WTC11 (cell line): Measurements from ENCODE around the gene EPHA6. TPM values are rescaled to one million over a fixed set of nuclear protein-coding genes. Genes with fewer than 3 reads are reported as not detected.

Source experiments
- ATAC-seq: fragments of 200-7000 bp; cut with Tn5 transposase; 2 replicates; pipeline ENCODE4 v1.10.0; 2021; ENCODE audit warnings: mild to moderate bottlenecking, moderate library complexity
- CTCF ChIA-PET: fragments of 300-600 bp; sonication (Branson Sonifier 250); formaldehyde crosslinking; loops from one replicate; lab custom pipeline; 2021; ENCODE audit warnings: antibody characterized with exemption; lab: Charles Lee
- POLR2A ChIA-PET: fragments of 350-600 bp; sonication (Branson Sonifier 250); formaldehyde crosslinking; loops from one replicate; lab custom pipeline; 2021; ENCODE audit warnings: antibody characterized with exemption; lab: Charles Lee
- DNase-seq: peaks from one replicate; pipeline ENCODE4 v3.0.0; 2021; ENCODE audit warnings: low spot score
- H3K27ac Mint-ChIP-seq: 2 replicates; pipeline ENCODE4 v1.8.0; 2021; ENCODE audit warnings: mixed read lengths
- H3K27me3 Mint-ChIP-seq: 2 replicates; pipeline ENCODE4 v1.8.0; 2021; ENCODE audit warnings: low read depth, mild to moderate bottlenecking, moderate library complexity, mixed read lengths
- H3K36me3 Mint-ChIP-seq: 2 replicates; pipeline ENCODE4 v1.8.0; 2021; ENCODE audit warnings: mixed read lengths
- H3K4me1 Mint-ChIP-seq: 2 replicates; pipeline ENCODE4 v1.8.0; 2022; ENCODE audit warnings: mixed read lengths
- H3K4me3 Mint-ChIP-seq: 2 replicates; pipeline ENCODE4 v1.8.0; 2021; ENCODE audit warnings: mild to moderate bottlenecking, moderate library complexity, mixed read lengths
- H3K9me3 Mint-ChIP-seq: 2 replicates; pipeline ENCODE4 v1.8.0; 2021; ENCODE audit warnings: mixed read lengths
- AFF4 ChIP-seq: sonication (generic); formaldehyde crosslinking; IDR thresholded peaks from 2 replicates; pipeline ENCODE4 v1.8.1; 2023; ENCODE audit warnings: mild to moderate bottlenecking, missing genetic modification reagents, borderline replicate concordance
- ATF2 ChIP-seq: sonication (generic); formaldehyde crosslinking; IDR thresholded peaks from 2 replicates; pipeline ENCODE4 v1.8.1; 2022; ENCODE audit warnings: low read depth, missing genetic modification reagents, borderline replicate concordance
- E2F5 ChIP-seq: sonication (generic); formaldehyde crosslinking; IDR thresholded peaks from 2 replicates; pipeline ENCODE4 v1.8.1; 2022; ENCODE audit warnings: mild to moderate bottlenecking, moderate library complexity, missing genetic modification reagents
- JUN ChIP-seq: sonication (generic); formaldehyde crosslinking; IDR thresholded peaks from 2 replicates; pipeline ENCODE4 v1.8.0; 2023; ENCODE audit warnings: mild to moderate bottlenecking, missing genetic modification reagents
- KAT7 ChIP-seq: sonication (generic); formaldehyde crosslinking; IDR thresholded peaks from 2 replicates; pipeline ENCODE4 v1.8.1; 2023; ENCODE audit warnings: missing genetic modification reagents, mild to moderate bottlenecking, borderline replicate concordance
- NFATC4 ChIP-seq: fragments of 250-450 bp; sonication (Bioruptor Pico); IDR thresholded peaks from 2 replicates; pipeline ENCODE4 v1.9.0; 2021; ENCODE audit warnings: mild to moderate bottlenecking
- NR1H2 ChIP-seq: sonication (generic); formaldehyde crosslinking; IDR thresholded peaks from 2 replicates; pipeline ENCODE4 v1.9.0; 2021; ENCODE audit warnings: mild to moderate bottlenecking, moderate library complexity, missing genetic modification reagents
- PREB ChIP-seq: sonication (generic); formaldehyde crosslinking; IDR thresholded peaks from 2 replicates; pipeline ENCODE4 v1.8.1; 2022; ENCODE audit warnings: mild to moderate bottlenecking, missing genetic modification reagents, moderate library complexity, borderline replicate concordance
- SMAD3 ChIP-seq: sonication (generic); formaldehyde crosslinking; IDR thresholded peaks from 2 replicates; pipeline ENCODE4 v1.8.0; 2022; ENCODE audit warnings: missing genetic modification reagents, mild to moderate bottlenecking, borderline replicate concordance
- ZNF138 ChIP-seq: sonication (generic); formaldehyde crosslinking; conservative IDR thresholded peaks from 2 replicates; pipeline ENCODE4 v1.8.1; 2022; ENCODE audit warnings: mild to moderate bottlenecking, moderate library complexity, missing genetic modification reagents
- ZNF671 ChIP-seq: fragments of 250-450 bp; sonication (Bioruptor Pico); IDR thresholded peaks from 2 replicates; pipeline ENCODE4 v1.8.0; 2021; ENCODE audit warnings: mild to moderate bottlenecking
- total RNA-seq: library from RNA; stranded (reverse); gene quantifications from 3 replicates; pipeline ENCODE4 v1.2.3, GENCODE V29; 2021
- TF ChIP-seq, protein P1 (sequence below): sonication (generic); formaldehyde crosslinking; IDR thresholded peaks from 2 replicates; pipeline ENCODE4 v1.8.1; 2023; ENCODE audit warnings: mild to moderate bottlenecking, missing genetic modification reagents, moderate library complexity
- TF ChIP-seq, protein P2 (sequence below): fragments of 200-600 bp; IDR thresholded peaks from 2 replicates; pipeline ENCODE4 v1.8.0; 2022; ENCODE audit warnings: antibody characterized with exemption

The EPHA6 gene
- total RNA-seq, 1 experiment from 2014 or later: 2.1 TPM

DNA sequence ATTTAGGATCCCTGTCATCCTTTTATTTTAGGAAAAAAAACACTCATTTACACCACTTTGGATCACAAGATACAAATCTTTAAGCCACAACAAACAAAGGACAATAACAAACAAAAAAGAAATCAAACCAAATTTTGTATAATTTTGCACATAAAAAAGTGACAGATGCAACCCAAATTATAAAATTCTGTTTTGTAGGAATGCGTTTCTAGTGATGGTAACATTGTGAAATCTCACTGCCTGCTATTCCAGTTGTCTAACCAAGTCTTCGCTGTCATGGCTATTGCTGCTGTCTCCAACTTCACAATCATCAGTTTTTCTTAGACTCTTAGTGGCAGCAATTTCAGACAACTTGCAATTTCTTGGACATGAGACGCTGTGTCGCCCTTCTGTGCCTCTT, 891.8 kb downstream of the EPHA6 start:
- H3K27ac Mint-ChIP-seq: no peak overlapping the region
- no peak for TF ChIP-seq AFF4
- no peak for TF ChIP-seq ZNF138 (CRISPR knock-in tag)
- no peak for TF ChIP-seq E2F5
- no peak for TF ChIP-seq KAT7 (CRISPR knock-in tag)
- TF ChIP-seq NFATC4 (CRISPR knock-in tag): no peak
- TF ChIP-seq, protein P1, sequence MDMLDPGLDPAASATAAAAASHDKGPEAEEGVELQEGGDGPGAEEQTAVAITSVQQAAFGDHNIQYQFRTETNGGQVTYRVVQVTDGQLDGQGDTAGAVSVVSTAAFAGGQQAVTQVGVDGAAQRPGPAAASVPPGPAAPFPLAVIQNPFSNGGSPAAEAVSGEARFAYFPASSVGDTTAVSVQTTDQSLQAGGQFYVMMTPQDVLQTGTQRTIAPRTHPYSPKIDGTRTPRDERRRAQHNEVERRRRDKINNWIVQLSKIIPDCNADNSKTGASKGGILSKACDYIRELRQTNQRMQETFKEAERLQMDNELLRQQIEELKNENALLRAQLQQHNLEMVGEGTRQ (CRISPR knock-in tag): no peak
- no peak for TF ChIP-seq JUN (CRISPR knock-in tag)
- no peak for TF ChIP-seq ATF2 (CRISPR knock-in tag)
- no peak for TF ChIP-seq PREB (CRISPR knock-in tag)
- no peak for TF ChIP-seq SMAD3 (CRISPR knock-in tag)
- no peak for TF ChIP-seq NR1H2 (CRISPR knock-in tag)
- H3K4me3 Mint-ChIP-seq: no peak overlapping the region
- ChIA-PET CTCF (interaction anchor here (1.6 kb wide), 1 partner anchor 13 kb away, joined by 7 read pairs; no protein-coding TSS in a partner anchor), POLR2A (no interaction called here)
- H3K27me3 Mint-ChIP-seq: no peaks in the 10 kb centered on the region; the same call in 1 of the 2 replicates
- H3K4me1 Mint-ChIP-seq: peaks cover 4% of the 10 kb centered on the region
- ATAC-seq (no peak), DNase-seq (no peak)
- peaks cover 35% of the 10 kb centered on the region for H3K36me3 Mint-ChIP-seq
- H3K9me3 Mint-ChIP-seq: peaks cover 45% of the 10 kb centered on the region

- no peaks in the 10 kb centered on the region; the same call in 1 of the 2 replicates for H3K27me3 Mint-ChIP-seq
- POLR2A ChIA-PET: no interaction called here
- no peak overlapping the region for H3K27ac Mint-ChIP-seq
These were observed 897.3 kb downstream of the EPHA6 start for GRCh38 chr3:97711654-97712053.

More at GRCh38 chr3:97711654-97712053, 897.3 kb downstream of the EPHA6 start:
- DNase-seq (no peak), ATAC-seq (no peak)
- H3K9me3 Mint-ChIP-seq: peaks cover 40% of the 10 kb centered on the region
- peaks cover 35% of the 10 kb centered on the region for H3K36me3 Mint-ChIP-seq
- H3K4me1 Mint-ChIP-seq: peaks cover 17% of the 10 kb centered on the region
- H3K4me3 Mint-ChIP-seq: no peak overlapping the region
- CTCF ChIA-PET: interaction anchor here (1.2 kb wide), 1 partner anchor 312 kb away, joined by 4 read pairs; no protein-coding TSS in a partner anchor
- TF ChIP-seq, protein P2, sequence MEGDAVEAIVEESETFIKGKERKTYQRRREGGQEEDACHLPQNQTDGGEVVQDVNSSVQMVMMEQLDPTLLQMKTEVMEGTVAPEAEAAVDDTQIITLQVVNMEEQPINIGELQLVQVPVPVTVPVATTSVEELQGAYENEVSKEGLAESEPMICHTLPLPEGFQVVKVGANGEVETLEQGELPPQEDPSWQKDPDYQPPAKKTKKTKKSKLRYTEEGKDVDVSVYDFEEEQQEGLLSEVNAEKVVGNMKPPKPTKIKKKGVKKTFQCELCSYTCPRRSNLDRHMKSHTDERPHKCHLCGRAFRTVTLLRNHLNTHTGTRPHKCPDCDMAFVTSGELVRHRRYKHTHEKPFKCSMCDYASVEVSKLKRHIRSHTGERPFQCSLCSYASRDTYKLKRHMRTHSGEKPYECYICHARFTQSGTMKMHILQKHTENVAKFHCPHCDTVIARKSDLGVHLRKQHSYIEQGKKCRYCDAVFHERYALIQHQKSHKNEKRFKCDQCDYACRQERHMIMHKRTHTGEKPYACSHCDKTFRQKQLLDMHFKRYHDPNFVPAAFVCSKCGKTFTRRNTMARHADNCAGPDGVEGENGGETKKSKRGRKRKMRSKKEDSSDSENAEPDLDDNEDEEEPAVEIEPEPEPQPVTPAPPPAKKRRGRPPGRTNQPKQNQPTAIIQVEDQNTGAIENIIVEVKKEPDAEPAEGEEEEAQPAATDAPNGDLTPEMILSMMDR: no peak
- TF ChIP-seq ZNF671: no peak
